ENCODE data around the gene ATG9A.

- TF ChIP-seq, protein P1, sequence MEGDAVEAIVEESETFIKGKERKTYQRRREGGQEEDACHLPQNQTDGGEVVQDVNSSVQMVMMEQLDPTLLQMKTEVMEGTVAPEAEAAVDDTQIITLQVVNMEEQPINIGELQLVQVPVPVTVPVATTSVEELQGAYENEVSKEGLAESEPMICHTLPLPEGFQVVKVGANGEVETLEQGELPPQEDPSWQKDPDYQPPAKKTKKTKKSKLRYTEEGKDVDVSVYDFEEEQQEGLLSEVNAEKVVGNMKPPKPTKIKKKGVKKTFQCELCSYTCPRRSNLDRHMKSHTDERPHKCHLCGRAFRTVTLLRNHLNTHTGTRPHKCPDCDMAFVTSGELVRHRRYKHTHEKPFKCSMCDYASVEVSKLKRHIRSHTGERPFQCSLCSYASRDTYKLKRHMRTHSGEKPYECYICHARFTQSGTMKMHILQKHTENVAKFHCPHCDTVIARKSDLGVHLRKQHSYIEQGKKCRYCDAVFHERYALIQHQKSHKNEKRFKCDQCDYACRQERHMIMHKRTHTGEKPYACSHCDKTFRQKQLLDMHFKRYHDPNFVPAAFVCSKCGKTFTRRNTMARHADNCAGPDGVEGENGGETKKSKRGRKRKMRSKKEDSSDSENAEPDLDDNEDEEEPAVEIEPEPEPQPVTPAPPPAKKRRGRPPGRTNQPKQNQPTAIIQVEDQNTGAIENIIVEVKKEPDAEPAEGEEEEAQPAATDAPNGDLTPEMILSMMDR (IDR thresholded peaks at IDR 0.05) = no peak
- no peak for TF ChIP-seq POLR2A (IDR thresholded peaks at IDR 0.05)
Observed at GRCh38 chr2:219244789-219245147, 15.3 kb upstream of the ATG9A start.
